ENCODE data around the gene KLF5.
"Not testable (repeated sequence)": the region's sequence is repeated elsewhere in the genome, so short reads cannot be mapped to it uniquely, and the experiment has no call there.

KLF5 gene

DNA sequence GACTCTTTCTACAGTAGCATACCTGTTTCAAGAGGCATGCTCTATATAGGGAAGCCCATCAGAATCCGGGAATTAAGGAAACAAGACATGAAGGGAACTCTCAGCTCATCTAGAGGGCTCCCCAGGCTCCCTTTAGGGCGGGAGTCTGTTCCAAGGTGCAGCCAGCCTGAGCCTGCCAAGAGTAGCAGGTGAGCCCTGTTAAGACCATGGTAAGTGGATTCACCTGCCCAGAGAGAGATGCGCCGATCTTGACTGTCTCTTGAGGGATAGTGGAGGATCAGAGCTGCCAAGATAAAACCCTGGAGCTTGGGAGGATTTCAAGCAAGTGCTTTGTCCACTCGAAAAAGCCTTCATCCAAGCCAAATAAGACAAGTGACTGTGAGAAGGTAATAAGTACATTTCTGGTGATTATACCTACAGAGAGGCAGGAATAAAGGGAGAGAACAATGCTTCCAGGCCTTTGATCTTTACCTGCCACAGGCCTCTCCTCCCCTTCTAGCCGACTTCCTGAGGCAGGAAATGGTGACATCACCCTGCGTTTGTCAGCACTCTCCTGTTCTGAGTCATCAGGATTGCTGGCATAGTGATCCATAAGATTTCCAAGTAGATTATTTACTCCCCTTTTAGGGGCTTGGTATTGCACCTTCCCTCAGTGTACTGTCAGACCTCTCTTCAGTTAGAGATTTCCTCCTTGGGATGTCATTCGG is 31.5 kb downstream of the KLF5 start:
- no peak for DNase-seq

DNA sequence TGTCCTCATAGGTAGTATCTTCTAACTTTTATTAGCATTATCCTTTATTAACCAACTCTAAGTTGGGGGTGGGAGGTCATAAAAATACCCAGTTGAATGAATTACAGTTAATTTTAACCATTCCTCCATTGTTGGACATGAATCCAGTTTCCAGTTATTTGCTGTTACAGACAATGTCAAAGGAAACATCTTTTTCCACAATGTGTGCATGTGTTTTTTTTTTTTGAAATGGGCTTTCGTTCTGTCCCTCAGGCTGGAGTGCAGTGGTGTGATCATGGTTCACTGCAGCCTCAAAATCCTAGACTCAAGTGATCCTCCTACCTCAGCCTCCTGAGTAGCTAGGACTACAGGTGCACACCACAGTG is 32.0 kb downstream of the KLF5 start:
- DNase-seq: no peak

DNA sequence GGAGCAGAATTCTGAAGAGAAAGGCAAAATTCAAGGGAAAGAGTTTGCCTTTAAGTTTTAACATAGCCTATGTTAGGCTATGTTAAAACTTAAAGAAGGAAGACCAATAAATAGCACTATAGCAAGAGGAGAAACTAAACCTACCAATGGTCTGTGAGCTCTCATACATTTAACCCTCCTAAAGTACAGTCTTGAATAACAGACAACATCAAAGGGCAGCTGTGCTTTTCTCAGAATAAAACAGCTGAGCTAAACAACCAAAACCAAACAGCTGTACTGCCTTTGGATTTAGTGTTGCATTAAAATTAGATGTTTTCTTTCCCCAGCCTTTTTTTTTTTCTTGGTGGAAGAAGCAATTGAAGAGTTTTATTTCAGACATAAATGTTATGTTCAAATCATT is 34.0 kb downstream of the KLF5 start:
- DNase-seq: no peak

DNA sequence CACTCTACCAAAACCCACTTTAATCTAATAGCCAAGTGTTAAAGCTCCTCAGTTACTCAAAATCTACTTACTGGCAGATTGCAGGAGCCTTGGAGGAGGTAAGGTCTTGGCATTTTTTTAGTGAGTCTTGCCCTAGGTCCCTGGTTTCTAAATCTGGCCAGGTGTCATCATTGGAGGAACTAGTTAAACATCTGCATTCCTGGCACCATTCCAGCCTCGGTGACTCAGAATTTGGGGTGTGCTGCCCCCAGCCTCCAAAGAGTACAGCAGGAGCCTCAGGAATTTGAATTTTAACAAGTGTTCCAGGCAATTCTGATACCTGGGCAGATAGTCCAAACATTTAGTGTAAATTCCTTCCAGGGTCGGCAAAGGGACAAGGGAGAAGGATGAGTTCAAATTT is 37.4 kb downstream of the KLF5 start:
- DNase-seq: no peak

DNA sequence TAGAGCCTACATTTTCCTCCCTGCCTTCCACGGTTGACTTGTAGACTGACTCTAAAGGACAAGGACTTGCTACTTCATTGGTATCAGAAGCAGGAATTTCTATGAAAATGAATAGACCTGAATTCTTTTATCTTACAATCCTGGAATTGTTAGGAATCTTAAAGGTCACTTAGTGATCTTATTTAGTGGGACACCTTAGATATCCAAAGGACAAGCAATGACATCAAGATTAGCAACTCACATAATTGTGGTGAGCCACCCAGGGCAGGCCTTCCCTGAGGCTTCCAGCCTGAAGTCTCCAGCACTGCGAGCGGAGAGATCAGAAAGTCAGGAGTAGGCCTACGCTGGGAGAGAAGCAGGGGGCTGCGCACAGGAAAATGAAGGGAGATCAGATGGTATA is 37.8 kb downstream of the KLF5 start:
- DNase-seq: no peak

DNA sequence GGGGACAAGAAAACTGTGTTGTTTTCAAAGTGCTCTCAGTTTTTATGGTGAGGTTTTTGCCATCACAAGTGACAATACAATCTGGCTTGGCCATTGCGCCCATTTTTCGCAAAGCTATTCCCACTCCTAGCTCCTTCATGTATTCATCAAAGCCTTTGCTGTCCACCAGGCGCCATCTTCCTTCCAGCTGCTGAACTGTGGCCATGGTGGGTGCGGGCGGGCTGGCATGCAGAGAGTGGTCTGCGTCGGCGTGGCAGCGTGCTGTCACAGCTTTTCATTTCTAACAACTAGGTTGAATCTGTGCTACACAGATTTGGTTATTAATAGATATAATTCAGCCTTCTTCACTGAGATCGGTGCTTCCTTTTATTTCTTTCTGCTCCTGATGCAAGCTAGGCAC is 42.0 kb downstream of the KLF5 start:
- DNase-seq: not testable (repeated sequence)

DNA sequence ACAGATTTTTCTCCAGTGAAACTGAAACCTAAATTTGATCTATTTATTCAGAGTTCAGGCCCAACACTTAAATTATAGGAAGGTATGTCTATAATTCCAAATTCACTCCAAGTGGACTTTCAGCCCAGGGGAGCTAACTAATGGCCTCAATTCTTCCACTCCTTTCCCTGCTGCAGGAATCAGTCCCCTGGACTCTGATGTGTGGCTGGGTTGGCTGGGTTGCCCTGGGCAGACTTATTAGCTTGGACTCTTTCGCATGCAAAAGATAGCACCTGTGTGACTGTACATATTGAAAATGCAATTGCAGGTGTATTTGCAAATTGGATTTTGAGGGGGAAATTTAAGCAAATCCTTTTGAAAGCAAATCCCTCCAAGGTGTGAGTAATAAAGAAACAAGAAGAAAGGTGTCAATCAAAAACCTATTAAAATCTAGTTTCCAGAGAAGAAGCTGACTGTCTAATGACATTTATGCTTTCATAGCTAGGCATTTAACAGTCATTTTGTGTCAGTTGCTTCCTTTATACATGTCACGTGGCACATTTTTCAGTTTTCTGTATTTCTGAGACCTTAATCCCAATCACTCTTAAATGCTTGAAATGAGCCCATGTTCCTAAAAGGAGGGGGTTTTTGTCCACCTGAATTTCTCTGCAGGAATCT is 42.7 kb downstream of the KLF5 start:
- no peak for DNase-seq

DNA sequence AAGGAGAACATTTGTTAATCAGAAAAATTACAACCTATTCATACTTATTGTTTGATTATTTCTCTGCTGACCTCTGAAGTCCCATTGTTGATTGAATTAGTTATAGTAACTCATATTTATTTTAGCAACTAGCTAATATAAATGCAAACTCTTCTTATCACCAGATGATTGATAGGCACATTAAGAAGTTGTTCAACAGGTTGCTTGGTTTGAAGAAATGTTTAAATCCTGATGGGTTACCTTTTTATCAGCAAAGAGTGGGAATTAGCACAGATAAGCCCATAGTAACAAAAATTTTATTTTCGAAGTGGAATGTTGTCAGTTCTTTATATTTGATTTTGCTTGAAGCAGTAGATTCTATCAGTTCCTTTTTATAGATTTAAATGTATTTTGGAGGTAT is 44.4 kb downstream of the KLF5 start:
- no peak for DNase-seq

DNA sequence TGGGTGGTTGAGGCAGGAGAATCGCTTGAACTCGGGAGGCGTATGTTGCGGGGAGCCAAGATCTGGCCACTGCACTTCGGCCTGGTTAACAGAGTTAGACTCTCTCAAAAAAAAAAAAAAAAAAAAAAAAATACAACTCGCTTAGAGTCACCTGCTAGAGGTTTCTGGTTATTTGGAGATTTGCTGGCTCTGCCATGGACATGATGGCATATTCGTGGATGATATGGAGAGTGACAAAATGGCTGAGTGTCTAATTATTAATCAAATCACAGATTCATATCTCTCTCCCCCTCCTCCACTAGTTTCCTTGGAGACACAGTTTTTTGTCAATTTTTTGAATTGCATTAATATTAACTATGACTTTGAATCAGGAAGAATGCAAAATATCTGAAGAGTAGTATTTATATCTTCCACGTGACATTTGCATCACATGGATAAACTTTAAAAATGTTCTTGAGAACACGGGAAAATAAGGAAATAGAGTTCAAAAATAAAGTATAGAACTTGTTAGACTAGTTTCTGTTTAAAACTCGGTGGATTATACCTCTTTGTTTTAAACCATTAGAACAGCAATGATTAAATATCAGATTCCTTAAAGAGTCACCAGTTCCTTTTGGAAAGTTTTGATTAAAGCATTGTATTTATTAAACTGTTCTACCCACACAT is 47.8 kb downstream of the KLF5 start:
- no peak for DNase-seq

DNA sequence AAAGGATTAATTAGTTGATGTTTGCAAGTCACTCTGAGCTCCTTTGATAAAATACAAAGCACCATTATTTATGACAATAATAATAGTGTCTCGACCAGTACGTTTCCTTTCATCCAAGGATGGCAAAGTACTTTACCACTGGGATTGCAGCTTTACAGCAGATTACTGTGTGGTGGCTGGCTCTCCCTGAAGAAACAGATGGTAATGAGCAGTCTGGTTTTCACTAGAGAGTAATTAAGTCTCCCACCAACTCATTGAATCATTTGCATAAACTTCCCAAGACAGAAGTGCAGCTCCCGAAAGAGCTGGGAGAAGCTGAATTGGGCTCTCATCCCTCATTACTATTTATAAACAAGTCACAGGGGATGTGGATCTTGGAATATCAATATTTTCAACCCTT is 48.7 kb downstream of the KLF5 start:
- no peak for DNase-seq

DNA sequence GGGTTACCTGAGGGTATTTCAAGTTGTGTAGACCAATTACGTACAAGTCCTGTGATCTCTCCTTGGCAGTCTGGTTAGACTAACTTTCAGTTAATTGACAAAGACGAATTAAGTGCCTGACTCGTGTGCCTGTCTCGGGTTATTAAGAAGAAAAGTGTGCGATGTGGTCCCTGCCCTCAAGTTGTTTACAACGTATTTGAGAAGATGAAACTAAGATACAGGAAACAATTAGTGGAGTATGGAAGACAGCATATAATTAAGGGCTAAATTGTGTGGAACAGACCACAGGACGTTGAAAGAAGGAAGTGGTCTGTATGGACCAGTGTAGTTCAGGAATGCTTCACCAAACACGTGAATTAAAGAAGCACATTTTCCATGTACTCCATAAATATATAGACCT is 49.2 kb downstream of the KLF5 start:
- DNase-seq: no peak

DNA sequence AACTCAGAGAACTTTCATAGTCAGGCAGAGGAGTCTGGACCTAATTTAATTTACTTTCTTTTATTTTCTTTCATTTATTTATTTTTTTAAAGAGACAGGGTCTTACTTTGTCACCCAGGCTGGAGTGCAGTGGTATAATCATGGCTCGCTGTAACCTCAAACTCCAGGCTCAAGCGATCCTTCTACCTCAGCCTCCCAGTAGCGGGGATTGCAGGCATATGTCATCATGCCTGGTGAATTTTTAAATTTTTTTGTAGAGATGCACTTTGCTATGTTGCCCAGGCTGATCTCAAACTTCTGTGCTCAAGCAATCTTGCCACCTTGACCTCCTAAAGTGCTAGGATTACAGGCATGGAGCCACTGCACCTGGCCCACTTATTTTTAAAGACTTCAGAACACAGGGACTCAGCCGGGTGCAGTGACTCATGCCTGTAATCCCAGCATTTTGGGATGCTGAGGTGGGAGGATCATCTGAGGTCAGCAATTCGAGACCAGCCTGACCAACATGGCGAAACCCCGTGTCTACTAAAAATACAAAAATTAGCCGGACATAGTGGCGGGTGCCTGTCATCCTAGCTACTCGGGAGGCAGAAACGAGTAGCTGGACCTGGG is 50.6 kb downstream of the KLF5 start:
- DNase-seq: no peak

DNA sequence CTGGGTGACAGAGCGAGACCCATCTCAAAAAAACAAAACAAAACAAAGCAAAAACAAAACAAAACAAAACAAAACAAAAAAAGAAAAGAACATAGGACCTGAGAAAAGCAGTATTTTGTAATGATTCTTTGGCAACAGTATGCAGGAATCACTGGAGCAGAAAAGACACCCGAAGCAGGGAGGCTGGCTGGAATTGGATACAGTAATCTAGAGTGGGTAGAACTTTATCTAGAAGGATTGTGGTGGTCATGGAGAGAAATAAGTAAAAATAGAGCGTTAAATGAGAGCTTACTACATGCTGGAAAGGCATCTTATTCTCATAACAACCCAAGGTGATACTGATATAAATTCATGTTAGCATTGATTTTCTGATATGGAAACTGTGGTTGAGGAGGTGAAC is 51.2 kb downstream of the KLF5 start:
- DNase-seq: no peak

DNA sequence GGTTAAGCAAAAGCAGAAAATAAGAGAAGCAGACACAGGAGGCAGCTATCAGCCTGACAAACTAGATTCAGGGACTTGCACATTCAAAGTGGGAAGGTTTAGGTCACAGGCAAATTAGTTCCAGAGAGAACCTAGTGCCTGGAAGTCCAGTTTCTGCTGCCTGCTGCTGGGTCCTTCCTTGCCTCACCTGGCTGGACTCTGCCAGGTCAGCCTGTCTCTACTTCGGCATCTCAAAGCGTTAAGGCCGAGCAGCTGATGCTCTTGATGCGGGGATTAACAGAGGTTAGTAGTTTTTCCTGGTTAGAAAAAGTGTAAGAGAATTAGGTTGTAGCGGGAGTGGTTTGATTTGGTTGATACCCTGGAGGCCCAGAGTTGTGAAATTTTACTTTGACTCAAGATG is 52.0 kb downstream of the KLF5 start:
- no peak for DNase-seq

DNA sequence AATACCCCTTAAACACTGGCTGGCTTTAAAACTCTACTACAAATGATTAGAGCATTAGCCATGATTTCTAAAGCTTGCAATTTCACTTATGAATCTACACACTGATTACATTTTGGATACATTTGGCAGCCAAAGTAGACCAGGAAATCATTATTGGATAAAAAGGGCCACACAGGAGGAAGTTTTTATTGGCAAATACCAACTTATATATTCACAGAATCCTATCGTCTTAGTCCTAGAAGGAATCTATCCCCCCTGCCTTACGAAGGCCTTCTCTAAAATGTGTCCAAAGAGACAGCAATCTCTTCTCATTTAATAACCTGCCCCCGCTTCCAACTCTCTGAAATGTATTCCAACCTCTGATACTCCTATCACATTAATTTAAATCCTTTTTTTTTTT is 52.5 kb downstream of the KLF5 start:
- DNase-seq: no peak

DNA sequence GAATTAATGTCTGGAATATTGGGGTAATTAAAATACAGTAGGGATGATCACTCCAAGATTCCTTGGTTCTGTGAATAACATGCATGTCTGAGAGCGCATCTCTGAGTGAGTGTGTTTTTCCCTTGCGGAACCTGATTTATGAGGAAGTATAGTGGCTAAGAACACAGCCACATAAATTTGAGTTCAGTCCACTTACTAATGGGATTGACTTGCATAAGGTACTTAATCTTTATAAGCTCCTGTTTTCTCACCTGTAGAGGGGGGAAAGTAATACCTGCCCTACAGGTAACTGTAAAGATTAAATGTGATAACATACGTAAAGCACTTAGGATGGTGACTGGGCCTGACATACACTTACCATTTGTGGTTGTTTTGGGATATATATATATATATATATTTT is 60.8 kb downstream of the KLF5 start:
- DNase-seq: no peak
